Activated CD4-positive, alpha-beta T cell treated with anti-CD3 and anti-CD28 coated beads, Interleukin-2, amount 50 U/mL, for 1 hour (primary cell): ENCODE results near the gene TMEM163.
A peak's percentile ranks its signal among the peaks of the same experiment; 100 is the strongest.
"Not testable (repeated sequence)": the region's sequence is repeated elsewhere in the genome, so short reads cannot be mapped to it uniquely, and the experiment has no call there.

Experiments used
- DNase-seq: peaks from one replicate; pipeline ENCODE4 v3.0.0-alpha.2; 2020

TMEM163 gene

DNA sequence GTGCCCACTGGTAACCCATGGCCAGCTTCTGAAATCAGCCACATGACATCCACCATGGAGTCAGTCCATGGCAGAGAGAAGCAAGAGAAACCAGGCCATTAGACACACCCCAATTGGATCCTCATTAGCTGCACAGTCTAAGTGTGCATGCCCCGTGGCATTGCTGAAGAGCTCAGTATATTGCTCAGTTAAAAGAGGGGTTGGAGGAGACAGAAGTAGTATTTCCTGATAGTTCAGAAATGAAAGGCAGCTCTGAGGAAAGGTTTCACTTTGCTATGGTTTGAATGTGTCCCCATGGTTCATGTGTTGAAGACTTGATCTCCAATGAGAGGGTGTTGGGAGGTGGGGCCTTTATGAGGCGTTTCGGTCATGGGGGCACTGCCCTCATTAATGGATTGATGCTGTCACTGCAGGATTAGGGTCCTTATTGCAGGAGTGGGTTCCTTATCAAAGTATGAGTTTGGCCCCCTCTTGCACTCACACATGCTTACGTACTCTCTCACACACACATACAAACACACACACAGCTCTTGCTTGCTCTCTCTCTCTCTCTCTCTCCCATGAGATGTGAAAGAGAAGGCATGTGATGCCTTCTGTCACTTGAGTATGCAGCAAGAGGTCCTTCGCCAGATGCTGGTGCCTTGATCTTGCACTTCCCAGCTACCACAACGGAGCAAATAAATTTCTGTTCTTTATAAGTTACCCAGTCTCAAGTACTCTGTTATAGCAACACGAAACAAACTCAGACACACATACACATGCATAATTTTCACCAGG, 58.0 kb downstream of the TMEM163 start:
- DNase-seq, result no peak

- DNase-seq, result no peak
Measured at GRCh38 chr2:134659724-134660123, 59.1 kb downstream of the TMEM163 start.

- DNase-seq, result peak; percentile 29
Measured at GRCh38 chr2:134657650-134658250, 61.0 kb downstream of the TMEM163 start.

- DNase-seq, result not testable (repeated sequence)
Measured at GRCh38 chr2:134656391-134656790, 62.4 kb downstream of the TMEM163 start.

- DNase-seq, result no peak
Measured at GRCh38 chr2:134648586-134648985, 70.2 kb downstream of the TMEM163 start.

- DNase-seq, result no peak
Measured at GRCh38 chr2:134647607-134648256, 71.1 kb downstream of the TMEM163 start.

GRCh38 chr2:134642938-134643337, 75.9 kb downstream of the TMEM163 start:
- DNase-seq, result no peak

- DNase-seq, result no peak
Measured at GRCh38 chr2:134640494-134640893, 78.3 kb downstream of the TMEM163 start.

DNA sequence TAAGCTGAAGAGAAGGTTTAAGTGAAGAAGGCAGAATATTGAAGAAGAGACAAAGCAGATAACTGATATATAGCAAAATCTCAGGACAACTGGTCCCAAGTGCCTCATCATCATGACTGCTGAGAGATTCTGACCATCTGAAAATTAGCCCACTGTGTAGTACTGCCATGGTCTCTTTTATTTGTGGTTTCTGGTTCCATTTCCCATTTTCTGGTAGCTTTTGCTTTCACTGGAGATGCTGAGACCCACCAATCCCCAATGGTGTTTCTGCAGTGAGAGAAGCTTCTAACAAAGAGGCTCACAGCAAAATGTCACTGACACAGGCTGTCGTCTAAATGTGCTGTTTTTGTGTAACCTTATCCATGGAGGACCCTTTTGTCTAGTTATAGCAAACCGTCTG, 79.5 kb downstream of the TMEM163 start:
- DNase-seq, result no peak

DNA sequence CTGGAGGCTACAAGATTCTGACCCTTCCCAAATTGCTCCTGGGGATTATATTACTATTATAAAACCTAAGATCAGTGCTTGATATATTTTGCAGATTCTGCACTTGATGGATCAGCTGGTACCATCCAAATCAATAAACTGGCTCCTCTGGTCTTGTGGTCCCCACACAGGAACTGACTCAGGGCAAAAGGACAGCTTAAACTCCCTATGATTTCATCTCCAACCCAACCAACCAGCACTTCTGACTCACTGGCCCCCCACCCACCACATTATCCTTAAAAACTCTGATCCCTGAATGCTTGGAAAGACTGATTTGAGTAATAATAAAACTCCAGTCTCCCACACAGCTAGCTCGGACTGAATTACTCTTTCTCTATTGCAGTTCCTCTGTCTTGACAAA, 82.1 kb downstream of the TMEM163 start:
- no peak for DNase-seq

GRCh38 chr2:134634054-134634753, 84.6 kb downstream of the TMEM163 start:
- no peak for DNase-seq

DNA sequence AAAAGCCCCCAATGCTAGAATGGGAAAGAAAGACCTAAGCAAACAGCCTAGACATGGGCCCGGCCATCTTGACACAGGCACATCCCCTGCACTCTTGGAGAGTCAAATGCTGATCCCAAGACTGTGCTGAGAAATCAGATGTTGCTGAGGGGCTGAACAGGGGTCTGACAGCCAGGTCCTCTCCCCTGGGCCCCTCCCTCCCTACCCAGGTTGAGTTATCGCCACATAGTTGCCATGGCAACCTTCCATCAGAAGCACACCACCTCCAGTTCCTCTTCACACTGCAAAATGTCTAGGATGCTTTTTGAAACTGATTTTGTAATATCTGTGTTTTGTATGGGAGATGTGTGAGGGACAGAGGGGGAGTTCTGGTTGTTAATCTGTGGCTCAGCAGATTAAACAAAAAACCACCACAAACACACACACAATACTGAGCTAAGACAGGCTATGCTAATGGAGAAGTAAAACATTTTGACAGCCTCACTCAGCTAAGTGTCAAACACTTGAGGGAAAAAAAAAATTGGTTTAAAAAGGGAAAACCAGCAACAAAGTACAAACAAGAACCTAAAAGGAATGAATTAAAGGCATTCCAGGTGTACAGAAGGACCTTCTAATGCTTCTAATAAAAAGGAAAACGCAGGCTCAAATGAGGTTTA, 88.2 kb downstream of the TMEM163 start:
- no peak for DNase-seq

GRCh38 chr2:134628453-134628852, 90.3 kb downstream of the TMEM163 start:
- no peak for DNase-seq

- no peak for DNase-seq
Measured at GRCh38 chr2:134626781-134627180, 92.0 kb downstream of the TMEM163 start.

- DNase-seq, result no peak
Measured at GRCh38 chr2:134625311-134625710, 93.5 kb downstream of the TMEM163 start.

DNA sequence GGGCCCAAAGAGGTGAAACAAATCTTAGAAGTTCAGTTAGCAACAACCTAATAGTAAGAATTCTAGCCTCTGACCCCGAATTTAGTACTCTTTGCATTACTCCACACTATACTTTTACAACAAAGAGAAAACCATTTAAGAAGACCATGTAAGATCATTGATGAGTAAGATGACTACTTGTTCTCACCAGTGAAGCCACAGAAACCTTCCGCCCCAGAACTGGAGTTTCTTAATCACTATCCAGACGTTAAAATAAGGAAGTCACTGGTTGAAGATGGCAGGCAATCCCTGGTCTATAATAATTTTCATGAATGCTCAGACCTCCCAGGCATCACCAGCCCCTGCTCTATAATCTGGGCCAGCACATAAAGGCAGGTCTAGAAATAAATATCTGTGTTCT, 95.0 kb downstream of the TMEM163 start:
- DNase-seq, result no peak

DNA sequence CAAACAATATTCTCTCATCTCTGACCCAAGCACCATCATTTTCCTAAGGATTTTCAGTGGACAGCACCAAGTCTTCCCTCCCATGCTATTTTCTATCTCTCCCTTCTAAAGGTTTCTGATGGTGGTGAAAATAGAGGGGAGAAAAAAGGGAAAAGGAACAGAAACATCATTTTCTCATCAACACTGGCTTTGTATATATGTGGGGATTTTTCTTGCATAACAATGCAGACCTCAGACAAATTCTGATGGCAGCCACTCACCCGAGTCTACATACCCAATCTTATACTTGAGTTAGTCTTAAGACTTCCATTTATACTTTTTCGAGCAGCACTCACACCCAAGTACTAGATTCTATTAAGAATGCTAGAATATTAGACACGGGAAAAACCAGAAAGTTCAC, 95.8 kb downstream of the TMEM163 start:
- no peak for DNase-seq

GRCh38 chr2:134621939-134622705, 96.7 kb downstream of the TMEM163 start:
- no peak for DNase-seq

GRCh38 chr2:134619250-134619649, 99.5 kb downstream of the TMEM163 start:
- no peak for DNase-seq

DNA sequence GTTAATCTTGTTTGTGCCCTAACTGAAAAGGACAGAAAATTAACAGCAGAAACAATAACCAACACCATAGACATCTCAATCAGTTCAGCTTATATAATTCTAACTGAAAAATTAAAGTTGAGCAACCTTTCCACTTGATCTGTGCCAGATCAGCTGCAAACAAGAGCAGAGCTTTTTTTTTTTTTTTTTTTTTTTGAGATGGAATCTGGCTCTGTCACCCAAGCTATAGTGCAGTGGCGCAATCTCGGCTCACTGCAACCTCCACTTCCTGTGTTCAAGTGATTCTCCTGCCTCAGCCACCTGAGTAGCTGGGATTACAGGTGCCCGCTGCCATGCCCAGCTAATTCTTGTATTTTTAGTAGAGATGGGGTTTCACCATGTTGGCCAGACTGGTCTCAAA, 103.3 kb downstream of the TMEM163 start:
- DNase-seq, result not testable (repeated sequence)

GRCh38 chr2:134611316-134611715, 107.5 kb downstream of the TMEM163 start:
- no peak for DNase-seq

DNA sequence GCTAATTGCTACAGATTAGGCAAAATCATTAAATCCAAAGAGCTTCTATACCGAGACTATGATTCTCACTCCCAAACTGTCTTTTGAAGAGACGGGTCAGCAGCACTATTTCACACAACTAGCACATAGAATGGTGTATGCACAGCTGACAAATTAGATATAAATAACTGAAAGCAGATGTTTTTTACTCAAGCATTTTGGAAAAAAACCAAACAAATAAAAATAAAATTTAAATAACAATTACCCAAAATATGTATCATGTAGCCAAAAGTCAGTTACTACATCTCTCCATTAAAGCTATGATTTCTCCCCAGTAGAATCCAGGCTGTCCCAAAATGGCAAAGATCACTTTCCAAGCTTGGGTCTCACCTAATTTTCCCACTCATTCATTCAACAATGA, 107.9 kb downstream of the TMEM163 start:
- DNase-seq, result no peak
